ENCODE measurements around the gene DTX4.

DNA sequence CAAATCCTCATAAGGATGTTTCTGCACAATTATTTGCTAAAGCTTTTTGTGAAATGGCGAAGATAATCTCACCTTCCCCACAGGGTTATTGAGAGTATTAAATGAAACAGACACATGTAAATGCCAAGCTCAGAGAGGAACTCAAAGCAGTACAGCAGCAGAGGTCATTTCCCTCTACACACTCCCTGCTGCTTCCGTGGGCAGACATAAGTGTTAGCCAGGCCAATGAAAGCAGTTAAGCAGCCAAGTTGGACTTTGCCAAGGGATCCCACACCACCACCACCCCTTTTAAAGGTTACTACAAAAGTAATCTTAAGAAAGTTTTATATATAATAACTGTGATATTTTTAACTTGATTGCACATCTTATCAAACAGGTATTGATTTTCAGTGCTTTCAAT, 33.3 kb upstream of the DTX4 start:
- TF ChIP-seq, protein P1, sequence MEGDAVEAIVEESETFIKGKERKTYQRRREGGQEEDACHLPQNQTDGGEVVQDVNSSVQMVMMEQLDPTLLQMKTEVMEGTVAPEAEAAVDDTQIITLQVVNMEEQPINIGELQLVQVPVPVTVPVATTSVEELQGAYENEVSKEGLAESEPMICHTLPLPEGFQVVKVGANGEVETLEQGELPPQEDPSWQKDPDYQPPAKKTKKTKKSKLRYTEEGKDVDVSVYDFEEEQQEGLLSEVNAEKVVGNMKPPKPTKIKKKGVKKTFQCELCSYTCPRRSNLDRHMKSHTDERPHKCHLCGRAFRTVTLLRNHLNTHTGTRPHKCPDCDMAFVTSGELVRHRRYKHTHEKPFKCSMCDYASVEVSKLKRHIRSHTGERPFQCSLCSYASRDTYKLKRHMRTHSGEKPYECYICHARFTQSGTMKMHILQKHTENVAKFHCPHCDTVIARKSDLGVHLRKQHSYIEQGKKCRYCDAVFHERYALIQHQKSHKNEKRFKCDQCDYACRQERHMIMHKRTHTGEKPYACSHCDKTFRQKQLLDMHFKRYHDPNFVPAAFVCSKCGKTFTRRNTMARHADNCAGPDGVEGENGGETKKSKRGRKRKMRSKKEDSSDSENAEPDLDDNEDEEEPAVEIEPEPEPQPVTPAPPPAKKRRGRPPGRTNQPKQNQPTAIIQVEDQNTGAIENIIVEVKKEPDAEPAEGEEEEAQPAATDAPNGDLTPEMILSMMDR (conservative IDR thresholded peaks at IDR 0.05; ENCODE audit: low read length): no peak
- no peak for TF ChIP-seq EZH2phosphoT487 (IDR thresholded peaks at IDR 0.05; ENCODE audit: borderline replicate concordance)

Data from Loucy (cell line).